Small intestine (tissue), 7 donors: ENCODE results near the gene RAB11A. TPM values are rescaled to one million over a fixed set of nuclear protein-coding genes. Genes with fewer than 3 reads are reported as not detected.
A peak's percentile ranks its signal among the peaks of the same experiment; 100 is the strongest.
"Not testable (repeated sequence)": the region's sequence is repeated elsewhere in the genome, so short reads cannot be mapped to it uniquely, and the experiment has no call there.

Experiments
- DNase-seq, 2 donors: peaks; one replicate each; pipeline versions ENCODE4 v3.0.0 to v3.0.0-alpha.2; 2013
- FAIRE-seq: peaks from 2 replicates; lab custom pipeline; 2012; peaks lifted over from hg19 to GRCh38; lab: Jason Lieb, UNC
- H3K27ac ChIP-seq, 3 donors: one replicate each; pipeline ENCODE4 v1.5.1; 2013; ENCODE audit warnings: low read length in 2 of 3, mild to moderate bottlenecking in 2 of 3, control low read depth in 1 of 3, inconsistent platforms in 1 of 3, low read depth in 1 of 3, moderate library complexity in 1 of 3
- H3K27me3 ChIP-seq, 3 donors: one replicate each; pipeline ENCODE4 v1.6.1; 2013; ENCODE audit warnings: low read length in 3 of 3, inconsistent platforms in 1 of 3; ENCODE audit not compliant: control insufficient read depth in 3 of 3, insufficient read depth in 3 of 3
- H3K36me3 ChIP-seq, 3 donors: one replicate each; pipeline ENCODE4 v1.6.1; 2013; ENCODE audit warnings: low read length in 3 of 3, inconsistent platforms in 1 of 3, low read depth in 1 of 3, mild to moderate bottlenecking in 1 of 3, moderate library complexity in 1 of 3; ENCODE audit not compliant: control insufficient read depth in 3 of 3, insufficient read depth in 2 of 3
- H3K4me1 ChIP-seq, 3 donors: one replicate each; pipeline ENCODE4 v1.6.1; 2013; ENCODE audit warnings: low read length in 2 of 3, inconsistent platforms in 1 of 3, low read depth in 1 of 3, mild to moderate bottlenecking in 1 of 3, moderate library complexity in 1 of 3; ENCODE audit not compliant: control insufficient read depth in 3 of 3, insufficient read depth in 2 of 3
- H3K4me3 ChIP-seq, 3 donors: one replicate each; pipeline ENCODE4 v1.5.1; 2013; ENCODE audit warnings: low read length in 3 of 3, control low read depth in 1 of 3, inconsistent platforms in 1 of 3, low read depth in 1 of 3, mild to moderate bottlenecking in 1 of 3, moderate library complexity in 1 of 3
- H3K9me3 ChIP-seq, 2 donors: one replicate each; pipeline ENCODE4 v1.6.1; 2013; ENCODE audit warnings: low read depth in 1 of 2, low read length in 1 of 2; ENCODE audit not compliant: control insufficient read depth in 2 of 2, insufficient read depth in 1 of 2
- WGBS, 3 donors: extraction: QIAGEN DNeasy Blood & Tissue Kit; methylation state at CpG; one replicate each; pipeline ENCODE4 v1.1.7; 2013; 5-methylcytosine and 5-hydroxymethylcytosine counted together
- polyA plus RNA-seq, 4 donors: library from polyadenylated mRNA; stranded (reverse) in 3 of 4; unstranded in 1 of 4; fragments of 200-250 nt in 3 of 4; fragments of 120-200 nt in 1 of 4; gene quantifications; one replicate each; pipeline versions ENCODE4 v1.2.1 to v1.2.3, GENCODE V29; 2013
- donor health status: healthy with polysubstance abuse.
- donor health status: control.
- donor health status: control.
- donor health status: Bipolar disorder and iron deficiency.
- donor health status: healthy.

The RAB11A gene
- polyA plus RNA-seq, 4 donors, result 193 to 293 (median 222) TPM

DNA sequence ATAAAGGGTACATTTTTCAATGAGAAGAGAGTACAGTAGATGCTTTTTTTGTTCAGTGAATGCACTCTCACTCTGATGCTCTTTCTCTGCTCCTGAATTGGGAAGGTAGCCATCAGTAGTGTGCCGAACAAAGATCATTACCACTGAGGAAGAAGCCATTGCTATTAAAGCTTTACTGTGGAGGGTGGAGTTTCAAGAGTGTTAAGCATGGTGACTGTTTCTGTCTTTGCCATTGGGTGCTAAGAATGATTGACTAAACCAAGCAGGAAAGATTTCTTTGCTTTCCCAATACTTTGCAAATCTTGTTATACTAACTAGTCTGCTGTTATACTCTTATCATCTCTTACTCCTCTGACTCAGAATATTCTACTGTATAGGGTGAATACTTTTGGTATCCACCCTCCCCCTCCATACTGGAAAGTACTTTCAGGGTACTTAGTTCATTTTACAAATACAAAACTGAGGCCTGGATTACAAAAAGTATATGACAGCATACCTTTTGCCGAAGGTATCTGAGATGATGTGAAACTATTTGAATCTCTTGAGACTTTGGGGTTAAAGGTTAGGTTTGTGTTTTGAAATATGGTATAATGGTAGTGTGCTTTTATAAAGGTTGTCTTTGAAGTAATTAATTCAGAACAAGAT is 1.7 kb downstream of the RAB11A start:
- Histone ChIP-seq H3K27me3 (no peaks in the 10 kb centered on the region), H3K27ac (peak overlapping the region; percentile 85 to 98 (median 86)), H3K4me3 (peak overlapping the region in 2 of 3 donors; percentile 86 to 90), H3K9me3 (no peaks in the 10 kb centered on the region), H3K36me3 (peaks cover 0 to 13% (median 0%) of the 10 kb centered on the region in 3 donors), H3K4me1 (peaks cover 0 to 9% (median 8%) of the 10 kb centered on the region in 3 donors)
- WGBS, 3 donors, result 6 to 23% (median 9%) methylated on average over 2 of the region's 2 CpGs
- FAIRE-seq (no peak), DNase-seq (peak; percentile 76 to 80)

DNA sequence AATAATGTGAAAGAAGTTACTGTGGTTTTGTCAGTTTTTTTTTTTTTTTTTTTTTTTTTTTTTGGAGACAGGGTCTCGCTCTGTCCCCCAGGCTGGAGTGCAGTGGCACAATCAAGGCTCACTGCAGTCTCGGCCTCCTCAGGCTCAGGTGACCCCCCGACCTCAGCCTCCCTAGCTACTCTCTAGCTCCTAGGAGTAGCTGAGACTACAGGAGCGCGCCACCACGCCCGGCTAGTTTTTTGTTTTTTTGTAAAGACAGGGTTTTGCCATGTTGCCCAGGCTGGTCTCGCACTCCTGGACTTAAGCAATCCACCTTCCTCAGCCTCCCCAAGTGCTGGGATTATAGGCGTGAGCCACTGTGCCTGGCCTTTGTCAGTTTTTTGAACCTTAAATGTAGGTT is 2.6 kb downstream of the RAB11A start:
- peaks cover 0 to 17% (median 0%) of the 10 kb centered on the region in 3 donors for H3K36me3 ChIP-seq
- not testable (repeated sequence) for H3K4me1 ChIP-seq, H3K9me3 ChIP-seq, FAIRE-seq, H3K4me3 ChIP-seq, H3K27me3 ChIP-seq, DNase-seq
- peak overlapping the region in 2 of 3 donors; percentile 49 to 98 for H3K27ac ChIP-seq
- WGBS, 3 donors, result 88 to 90% (median 89%) methylated on average over 9 of the region's 9 CpGs

DNA sequence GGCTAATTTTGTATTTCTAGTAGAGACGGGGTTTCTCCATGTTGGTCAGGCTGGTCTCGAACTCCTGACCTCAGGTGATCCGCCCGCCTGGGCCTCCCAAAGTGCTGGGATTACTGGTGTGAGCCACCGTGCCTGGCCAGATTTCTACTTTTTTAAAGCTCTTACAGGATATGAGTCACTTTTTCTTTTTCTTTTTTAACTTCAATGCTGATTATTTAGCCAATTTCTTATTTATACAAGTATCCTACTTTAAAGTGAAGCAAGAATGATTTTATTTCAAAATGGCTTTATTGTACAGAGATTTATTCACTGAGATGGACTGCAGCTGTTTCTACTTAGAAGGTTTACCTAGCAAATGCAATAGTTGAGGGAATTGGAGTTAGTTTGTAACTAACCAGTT is 3.3 kb downstream of the RAB11A start:
- not testable (repeated sequence) for H3K4me3 ChIP-seq, DNase-seq, H3K4me1 ChIP-seq, FAIRE-seq, H3K9me3 ChIP-seq, H3K27me3 ChIP-seq
- Histone ChIP-seq H3K36me3 (peaks cover 0 to 17% (median 2%) of the 10 kb centered on the region in 3 donors), H3K27ac (peak overlapping the region in 1 of 3 donors; percentile 3)
- 79 to 88% (median 87%) methylated on average over 5 of the region's 5 CpGs for WGBS, 3 donors

DNA sequence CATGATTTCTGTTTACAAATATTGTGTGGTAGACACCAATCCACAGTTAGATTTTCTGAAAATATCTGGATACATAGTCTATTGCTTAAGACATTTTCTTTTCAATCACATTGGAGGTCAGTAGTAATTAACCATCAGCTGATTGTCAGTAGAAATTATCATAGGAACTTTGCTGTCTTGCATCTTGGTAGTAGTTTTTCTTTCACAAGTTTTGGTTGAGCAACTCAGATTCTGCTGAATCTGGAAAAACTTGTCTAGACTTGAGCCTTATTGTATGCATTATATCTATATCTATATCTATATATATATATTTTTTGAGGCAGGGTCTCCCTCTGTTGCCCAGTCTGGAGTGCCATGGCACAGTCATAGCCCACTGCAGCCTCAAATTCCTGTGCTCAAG is 4.0 kb downstream of the RAB11A start:
- DNase-seq (peak in 1 of 2 donors; percentile 46), FAIRE-seq (no peak)
- H3K36me3 ChIP-seq, result peaks cover 2 to 21% (median 6%) of the 10 kb centered on the region in 3 donors
- H3K27me3 ChIP-seq, result no peaks in the 10 kb centered on the region
- H3K27ac ChIP-seq, result peak overlapping the region in 1 of 3 donors; percentile 3
- H3K4me1 ChIP-seq, result peaks cover 0 to 9% (median 8%) of the 10 kb centered on the region in 3 donors
- H3K4me3 ChIP-seq, result no peak overlapping the region
- no peaks in the 10 kb centered on the region for H3K9me3 ChIP-seq

DNA sequence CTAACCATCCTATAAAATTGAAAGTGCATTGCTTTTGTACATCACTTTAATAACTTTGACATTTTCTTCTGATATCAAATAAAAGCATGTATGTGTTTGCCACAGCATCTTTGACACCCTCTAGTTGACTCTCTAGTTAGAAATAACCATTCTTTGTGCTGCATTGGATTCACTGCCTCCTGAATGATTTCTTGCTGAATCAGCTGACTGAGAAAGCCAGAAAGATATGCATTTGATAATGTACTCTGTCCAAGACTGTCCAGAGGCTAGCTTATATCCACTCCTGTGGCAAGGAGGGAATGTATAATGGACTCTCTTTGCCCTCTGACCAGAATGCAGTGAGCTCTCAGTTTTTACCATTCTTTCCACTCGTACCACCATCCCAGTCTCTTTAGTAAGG is 6.2 kb downstream of the RAB11A start:
- DNase-seq, result no peak
- no peak for FAIRE-seq
- Histone ChIP-seq H3K27ac (no peak overlapping the region), H3K9me3 (no peaks in the 10 kb centered on the region), H3K27me3 (no peaks in the 10 kb centered on the region), H3K4me1 (peaks cover 0 to 9% (median 3%) of the 10 kb centered on the region in 3 donors), H3K36me3 (peaks cover 4 to 29% (median 11%) of the 10 kb centered on the region in 3 donors), H3K4me3 (no peak overlapping the region)
- 91 to 95% (median 93%) methylated on average over 1 of the region's 1 CpG for WGBS, 3 donors

DNA sequence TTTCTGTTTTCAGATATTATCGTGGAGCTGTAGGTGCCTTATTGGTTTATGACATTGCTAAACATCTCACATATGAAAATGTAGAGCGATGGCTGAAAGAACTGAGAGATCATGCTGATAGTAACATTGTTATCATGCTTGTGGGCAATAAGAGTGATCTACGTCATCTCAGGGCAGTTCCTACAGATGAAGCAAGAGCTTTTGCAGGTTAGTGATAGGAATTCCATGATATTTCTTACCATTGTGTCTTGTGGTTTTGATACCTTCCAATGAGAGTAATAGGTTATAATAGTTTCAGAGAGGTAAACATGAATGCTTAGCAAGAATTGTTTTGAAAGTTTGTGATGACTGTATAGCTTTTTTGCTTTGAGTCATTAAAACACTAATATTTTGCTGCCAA is 8.5 kb downstream of the RAB11A start:
- Histone ChIP-seq H3K4me1 (no peaks in the 10 kb centered on the region), H3K27ac (no peak overlapping the region), H3K4me3 (no peak overlapping the region), H3K27me3 (no peaks in the 10 kb centered on the region), H3K36me3 (peaks cover 4 to 34% (median 11%) of the 10 kb centered on the region in 3 donors), H3K9me3 (no peaks in the 10 kb centered on the region)
- 84 to 87% (median 87%) methylated on average over 3 of the region's 3 CpGs for WGBS, 3 donors
- DNase-seq, result no peak
- no peak for FAIRE-seq

DNA sequence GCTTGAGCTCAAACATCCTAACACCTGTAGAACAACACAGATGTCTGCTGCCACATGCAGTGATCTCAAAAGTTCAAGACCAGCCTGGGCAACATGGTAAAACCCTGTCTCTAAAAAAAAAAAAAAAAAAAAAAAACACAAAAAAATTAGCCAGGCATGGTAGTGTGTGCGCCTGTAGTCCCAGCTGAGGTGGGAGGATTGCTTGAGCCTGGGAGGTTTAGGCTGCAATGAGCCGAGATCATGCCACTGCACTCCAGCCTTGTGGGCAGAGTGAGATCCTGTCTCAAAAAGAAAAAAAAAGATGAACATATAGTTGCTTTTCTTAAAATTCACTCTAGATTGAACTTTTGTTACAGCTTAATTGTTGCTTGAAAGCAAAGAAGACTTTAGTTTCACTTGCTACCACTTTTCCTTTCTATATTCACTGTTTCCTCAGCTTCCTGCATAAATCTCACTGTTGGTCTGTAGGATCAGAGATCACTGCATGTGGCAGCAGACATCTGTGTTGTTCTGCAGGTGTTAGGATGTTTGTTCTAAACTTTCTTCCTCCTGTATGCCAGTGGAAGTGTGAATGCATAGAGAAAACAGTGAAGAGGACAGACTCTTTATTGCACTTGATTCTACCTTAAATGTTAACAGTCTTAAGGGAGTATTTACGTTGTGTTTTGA is 12.6 kb downstream of the RAB11A start:
- Histone ChIP-seq H3K27ac (no peak overlapping the region), H3K9me3 (no peaks in the 10 kb centered on the region), H3K4me3 (no peak overlapping the region), H3K27me3 (no peaks in the 10 kb centered on the region), H3K4me1 (no peaks in the 10 kb centered on the region), H3K36me3 (peaks cover 4 to 25% (median 20%) of the 10 kb centered on the region in 3 donors)
- DNase-seq, result no peak
- no peak for FAIRE-seq
- 69 to 92% (median 72%) methylated on average over 3 of the region's 3 CpGs for WGBS, 3 donors

DNA sequence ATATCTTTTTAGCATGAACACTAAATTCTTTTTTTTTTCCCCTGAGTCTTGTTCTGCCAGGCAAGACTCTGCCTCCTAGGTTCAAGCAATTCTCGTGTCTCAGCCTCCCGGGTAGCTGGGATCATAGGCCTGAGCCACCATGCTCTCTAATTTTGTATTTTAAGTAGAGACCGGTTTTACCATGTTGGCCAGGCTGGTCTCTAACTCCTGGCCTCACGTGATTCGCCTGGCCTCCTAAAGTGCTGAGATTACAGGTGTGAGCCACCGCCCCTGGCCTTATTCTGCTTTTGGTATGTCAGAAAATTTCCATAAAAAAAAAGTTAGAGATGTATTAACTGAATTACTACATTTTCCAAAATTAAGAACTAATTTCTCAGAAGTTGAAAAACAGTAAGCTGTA is 14.3 kb downstream of the RAB11A start:
- H3K36me3 ChIP-seq, result peaks cover 2 to 22% (median 18%) of the 10 kb centered on the region in 3 donors
- H3K27ac ChIP-seq, result no peak overlapping the region
- H3K9me3 ChIP-seq, result no peaks in the 10 kb centered on the region
- FAIRE-seq (no peak), DNase-seq (no peak)
- 93 to 97% (median 94%) methylated on average over 6 of the region's 6 CpGs for WGBS, 3 donors
- no peaks in the 10 kb centered on the region for H3K4me1 ChIP-seq
- H3K4me3 ChIP-seq, result no peak overlapping the region
- no peaks in the 10 kb centered on the region for H3K27me3 ChIP-seq
